K562 treated with DMSO at 1 percent for 24 hours (cell line): ENCODE measurements around the gene ANKAR. TPM values are rescaled to one million over a fixed set of nuclear protein-coding genes. Genes with fewer than 3 reads are reported as not detected.

Source experiments
- total RNA-seq: library from RNA; unstranded; fragments of 300-600 nt; gene quantifications from 2 replicates; pipeline ENCODE4 v1.2.3, GENCODE V29; 2022; ENCODE audit warnings: low read depth; ENCODE audit not compliant: insufficient read depth

ANKAR gene, protein sequence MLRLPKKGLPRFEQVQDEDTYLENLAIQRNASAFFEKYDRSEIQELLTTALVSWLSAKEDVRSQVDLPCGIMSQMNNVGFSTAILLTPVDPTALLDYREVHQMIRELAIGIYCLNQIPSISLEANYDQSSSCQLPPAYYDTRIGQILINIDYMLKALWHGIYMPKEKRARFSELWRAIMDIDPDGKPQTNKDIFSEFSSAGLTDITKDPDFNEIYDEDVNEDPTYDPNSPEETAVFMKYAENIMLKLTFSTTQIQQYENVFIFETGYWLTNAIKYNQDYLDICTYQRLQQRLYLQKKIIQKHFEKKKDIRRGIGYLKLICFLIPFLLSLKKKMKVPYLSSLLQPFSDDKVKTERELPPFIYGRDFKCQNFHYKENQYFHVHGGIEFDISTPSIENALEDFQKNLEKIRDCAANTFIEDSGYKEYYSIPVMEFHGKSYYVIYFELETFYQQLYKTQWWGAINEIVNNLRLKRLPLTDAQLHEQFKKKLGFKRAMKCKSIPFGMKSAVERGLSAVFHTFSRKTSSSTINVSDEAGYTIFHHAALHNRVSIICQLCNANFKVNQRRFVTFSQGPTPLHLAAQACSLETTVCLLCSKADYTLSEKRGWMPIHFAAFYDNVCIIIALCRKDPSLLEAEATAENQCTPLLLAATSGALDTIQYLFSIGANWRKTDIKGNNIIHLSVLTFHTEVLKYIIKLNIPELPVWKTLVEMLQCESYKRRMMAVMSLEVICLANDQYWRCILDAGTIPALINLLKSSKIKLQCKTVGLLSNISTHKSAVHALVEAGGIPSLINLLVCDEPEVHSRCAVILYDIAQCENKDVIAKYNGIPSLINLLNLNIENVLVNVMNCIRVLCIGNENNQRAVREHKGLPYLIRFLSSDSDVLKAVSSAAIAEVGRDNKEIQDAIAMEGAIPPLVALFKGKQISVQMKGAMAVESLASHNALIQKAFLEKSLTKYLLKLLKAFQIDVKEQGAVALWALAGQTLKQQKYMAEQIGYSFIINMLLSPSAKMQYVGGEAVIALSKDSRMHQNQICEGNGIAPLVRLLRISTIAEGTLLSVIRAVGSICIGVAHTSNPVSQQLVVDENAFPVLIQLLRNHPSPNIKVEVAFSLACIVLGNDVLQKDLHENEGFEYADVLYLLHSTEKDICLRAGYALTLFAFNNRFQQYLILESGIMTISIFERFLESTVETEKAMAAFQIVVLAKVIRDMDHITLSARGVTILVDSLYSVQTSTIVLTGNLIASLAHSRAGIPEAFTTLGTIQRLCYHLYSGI (N-terminal part only)
- 0.10 TPM in 1 of 2 replicates, not detected in the other for total RNA-seq

GRCh38 chr2:189674374-189675112 is at the start of gene ANKAR:
TSS of gene ANKAR (plus strand) at chr2:189674670. CDS start at chr2:189676491, 1,821 bp downstream.

GRCh38 chr2:189661148-189661956 is 13.1 kb upstream of the ANKAR start, which contains the start of gene ASNSD1:
TSS of gene ASNSD1 (plus strand) at chr2:189661459. CDS start at chr2:189666133, 4,674 bp downstream.

Other genes starting within 250 kb of the ANKAR start
- 15.6 and 15.9 TPM in 2 replicates for gene WDR75, start 233.2 kb upstream of the ANKAR start, total RNA-seq
- 9.8 and 13.0 TPM in 2 replicates for gene SLC40A1, start 93.9 kb upstream of the ANKAR start, total RNA-seq
- gene ASNSD1, start 13.2 kb upstream of the ANKAR start, total RNA-seq: 16.9 and 19.3 TPM in 2 replicates
- gene OSGEPL1, start 88.1 kb downstream of the ANKAR start, total RNA-seq: 3.6 and 4.5 TPM in 2 replicates
- gene ORMDL1, start 109.7 kb downstream of the ANKAR start, total RNA-seq: 17.5 and 21.8 TPM in 2 replicates
- 4.8 and 5.4 TPM in 2 replicates for gene PMS1, start 109.8 kb downstream of the ANKAR start, total RNA-seq